Pulmonary artery endothelial cell (primary cell): ENCODE data around the gene ESRP2. TPM values are rescaled to one million over a fixed set of nuclear protein-coding genes. Genes with fewer than 3 reads are reported as not detected.

Source experiments
- total RNA-seq: library from RNA; depleted of rRNA; stranded (reverse); fragments of >200 nt; gene quantifications from 2 replicates; pipeline ENCODE4 v1.2.3, GENCODE V29; 2014

The ESRP2 gene
- total RNA-seq, 1 donor from 2014 or later: 0.13 TPM

Other genes with a start within 250 kb of the ESRP2 start
- 0.42 TPM in 1 of 2 replicates, not detected in the other for gene DPEP2, start 236.6 kb downstream of the ESRP2 start, total RNA-seq
- gene DPEP2NB, start 220.2 kb downstream of the ESRP2 start, total RNA-seq: not detected in 2 replicates
- gene DDX28, start 212.9 kb downstream of the ESRP2 start, total RNA-seq: 12.9 and 16.4 TPM in 2 replicates
- gene DUS2, start 212.8 kb downstream of the ESRP2 start, total RNA-seq: 20.4 and 21.7 TPM in 2 replicates
- gene NFATC3, start 150.8 kb downstream of the ESRP2 start, total RNA-seq: 11.0 and 13.8 TPM in 2 replicates
- gene PLA2G15, start 9.2 kb upstream of the ESRP2 start, total RNA-seq: 16.6 and 24.5 TPM in 2 replicates
- 17.9 and 21.7 TPM in 2 replicates for gene SLC7A6, start 28.4 kb upstream of the ESRP2 start, total RNA-seq
- gene SLC7A6OS, start 74.8 kb upstream of the ESRP2 start, total RNA-seq: 16.6 and 17.5 TPM in 2 replicates
- 32.9 and 48.4 TPM in 2 replicates for gene PRMT7, start 74.9 kb upstream of the ESRP2 start, total RNA-seq
- gene SMPD3, start 212.4 kb upstream of the ESRP2 start, total RNA-seq: 0.07 TPM in 1 of 2 replicates, not detected in the other